ENCODE measurements around the gene MCCC1.

DNA sequence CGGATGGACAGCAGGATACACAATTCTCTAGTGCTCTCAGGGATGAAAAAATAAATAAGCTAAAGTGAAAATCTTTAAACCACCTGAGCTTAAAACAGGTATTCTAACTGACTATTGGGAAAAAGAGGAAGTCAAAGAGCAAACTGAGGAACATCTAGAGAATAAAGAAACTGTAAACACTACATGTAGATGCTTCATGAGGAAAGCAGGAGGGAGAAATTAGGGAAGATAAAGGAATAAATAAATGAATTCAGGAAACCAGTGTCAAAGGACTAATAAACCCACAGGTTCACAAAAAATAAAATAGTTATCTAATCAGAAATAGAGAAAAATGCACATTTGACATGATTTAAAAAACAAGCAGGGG is 525 bp upstream of the MCCC1 start:
- TF ChIP-seq EZH2 (IDR thresholded peaks at IDR 0.05; ENCODE audit: low read length), result no peak
- TF ChIP-seq, protein P1, sequence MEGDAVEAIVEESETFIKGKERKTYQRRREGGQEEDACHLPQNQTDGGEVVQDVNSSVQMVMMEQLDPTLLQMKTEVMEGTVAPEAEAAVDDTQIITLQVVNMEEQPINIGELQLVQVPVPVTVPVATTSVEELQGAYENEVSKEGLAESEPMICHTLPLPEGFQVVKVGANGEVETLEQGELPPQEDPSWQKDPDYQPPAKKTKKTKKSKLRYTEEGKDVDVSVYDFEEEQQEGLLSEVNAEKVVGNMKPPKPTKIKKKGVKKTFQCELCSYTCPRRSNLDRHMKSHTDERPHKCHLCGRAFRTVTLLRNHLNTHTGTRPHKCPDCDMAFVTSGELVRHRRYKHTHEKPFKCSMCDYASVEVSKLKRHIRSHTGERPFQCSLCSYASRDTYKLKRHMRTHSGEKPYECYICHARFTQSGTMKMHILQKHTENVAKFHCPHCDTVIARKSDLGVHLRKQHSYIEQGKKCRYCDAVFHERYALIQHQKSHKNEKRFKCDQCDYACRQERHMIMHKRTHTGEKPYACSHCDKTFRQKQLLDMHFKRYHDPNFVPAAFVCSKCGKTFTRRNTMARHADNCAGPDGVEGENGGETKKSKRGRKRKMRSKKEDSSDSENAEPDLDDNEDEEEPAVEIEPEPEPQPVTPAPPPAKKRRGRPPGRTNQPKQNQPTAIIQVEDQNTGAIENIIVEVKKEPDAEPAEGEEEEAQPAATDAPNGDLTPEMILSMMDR (optimal IDR thresholded peaks at IDR 0.05 in 1 of 3, IDR thresholded peaks at IDR 0.05 in 1 of 3, conservative IDR thresholded peaks at IDR 0.05 in 1 of 3; ENCODE audit: extremely low read depth in 1 of 3, insufficient read depth in 2 of 3, low read length in 3 of 3), result no peak
